Cardiac muscle cell (in vitro differentiated cells and primary cell): ENCODE results near the gene SLIT2. TPM values are rescaled to one million over a fixed set of nuclear protein-coding genes. Genes with fewer than 3 reads are reported as not detected.

Experiments used
- DNase-seq, 2 donors: peaks; one replicate each; pipeline versions ENCODE4 v3.0.0 to v3.0.0-alpha.2; 2010 to 2017; ENCODE audit warnings: low read depth in 1 of 2, low spot score in 1 of 2
- H3K27ac ChIP-seq: fragments of 200-600 bp; sonication (generic); 2 replicates; pipeline ENCODE4 v1.5.1; 2016
- H3K27me3 ChIP-seq: fragments of 200-600 bp; sonication (generic); 2 replicates; pipeline ENCODE4 v1.6.0; 2016; ENCODE audit warnings: control low read depth
- H3K36me3 ChIP-seq: fragments of 200-600 bp; sonication (generic); 2 replicates; pipeline ENCODE4 v1.5.1; 2016; ENCODE audit warnings: control low read depth
- H3K4me1 ChIP-seq: fragments of 200-600 bp; sonication (generic); 2 replicates; pipeline ENCODE4 v1.8.1; 2017; ENCODE audit warnings: low read depth, mild to moderate bottlenecking, mixed run types
- H3K4me3 ChIP-seq: fragments of 200-600 bp; sonication (generic); 2 replicates; pipeline ENCODE4 v1.5.1; 2016; ENCODE audit warnings: mild to moderate bottlenecking
- H3K9me3 ChIP-seq: fragments of 200-600 bp; sonication (generic); 2 replicates; pipeline ENCODE4 v1.5.1; 2017; ENCODE audit warnings: low read depth, mild to moderate bottlenecking, control low read depth
- CTCF ChIP-seq: IDR thresholded peaks from 2 replicates; pipeline ENCODE4 v1.5.1; 2012; ENCODE audit warnings: low read depth, mild to moderate bottlenecking, low read length
- polyA plus RNA-seq: library from polyadenylated mRNA; unstranded; fragments of >200 nt; fragmentation: Nextera tagmentation; extraction: Ambion mirVana; gene quantifications from 2 replicates; pipeline ENCODE4 v1.2.1, GENCODE V29; 2016
- total RNA-seq: library from RNA; depleted of rRNA; stranded (reverse); fragments of >200 nt; gene quantifications from 2 replicates; pipeline ENCODE4 v1.2.3, GENCODE V29; 2016

SLIT2 gene
- total and polyA plus RNA-seq, 2 experiments from 2014 or later, result 49.9 to 59.8 TPM

- peaks cover 3% of the 10 kb centered on the region for H3K4me1 ChIP-seq
- no peak for TF ChIP-seq CTCF
- no peak overlapping the region for H3K27ac ChIP-seq
- H3K36me3 ChIP-seq, result no peaks in the 10 kb centered on the region
- no peaks in the 10 kb centered on the region for H3K27me3 ChIP-seq
- DNase-seq, result no peak
- no peaks in the 10 kb centered on the region for H3K9me3 ChIP-seq
- H3K4me3 ChIP-seq, result no peak overlapping the region
Observed at GRCh38 chr4:20289782-20290181, 38.1 kb downstream of the SLIT2 start.

- H3K27me3 ChIP-seq, result no peaks in the 10 kb centered on the region
- no peak for TF ChIP-seq CTCF
- no peaks in the 10 kb centered on the region for H3K9me3 ChIP-seq
- DNase-seq, result no peak
- H3K4me1 ChIP-seq, result peaks cover 5% of the 10 kb centered on the region
- H3K36me3 ChIP-seq, result no peaks in the 10 kb centered on the region
- H3K27ac ChIP-seq, result no peak overlapping the region
- H3K4me3 ChIP-seq, result no peak overlapping the region
Observed at GRCh38 chr4:20292739-20293138, 41.0 kb downstream of the SLIT2 start.

GRCh38 chr4:20297261-20297660 is 45.6 kb downstream of the SLIT2 start:
- no peak for TF ChIP-seq CTCF

GRCh38 chr4:20297783-20298182 is 46.1 kb downstream of the SLIT2 start:
- no peak overlapping the region for H3K4me3 ChIP-seq
- no peaks in the 10 kb centered on the region for H3K9me3 ChIP-seq
- TF ChIP-seq CTCF, result no peak
- H3K4me1 ChIP-seq, result peaks cover 5% of the 10 kb centered on the region
- no peaks in the 10 kb centered on the region for H3K36me3 ChIP-seq
- DNase-seq, result no peak
- H3K27ac ChIP-seq, result no peak overlapping the region
- no peaks in the 10 kb centered on the region for H3K27me3 ChIP-seq

More at GRCh38 chr4:20297261-20297660, 45.6 kb downstream of the SLIT2 start:
- H3K27me3 ChIP-seq, result no peaks in the 10 kb centered on the region
- peaks cover 5% of the 10 kb centered on the region for H3K4me1 ChIP-seq
- peak in 1 of 2 donors; percentile 35 for DNase-seq
- H3K4me3 ChIP-seq, result no peak overlapping the region
- no peaks in the 10 kb centered on the region for H3K36me3 ChIP-seq
- no peaks in the 10 kb centered on the region for H3K9me3 ChIP-seq
- no peak overlapping the region for H3K27ac ChIP-seq

- H3K4me3 ChIP-seq, result no peak overlapping the region
- H3K4me1 ChIP-seq, result peaks cover 5% of the 10 kb centered on the region
- no peak overlapping the region for H3K27ac ChIP-seq
- no peaks in the 10 kb centered on the region for H3K27me3 ChIP-seq
- no peak for TF ChIP-seq CTCF
- no peaks in the 10 kb centered on the region for H3K9me3 ChIP-seq
- DNase-seq, result no peak
- no peaks in the 10 kb centered on the region for H3K36me3 ChIP-seq
Observed at GRCh38 chr4:20298455-20298854, 46.8 kb downstream of the SLIT2 start.

GRCh38 chr4:20298986-20299385 is 47.3 kb downstream of the SLIT2 start:
- Histone ChIP-seq H3K4me3 (no peak overlapping the region), H3K9me3 (no peaks in the 10 kb centered on the region), H3K27me3 (no peaks in the 10 kb centered on the region), H3K27ac (no peak overlapping the region), H3K36me3 (no peaks in the 10 kb centered on the region), H3K4me1 (peaks cover 5% of the 10 kb centered on the region)
- TF ChIP-seq CTCF, result no peak
- DNase-seq, result peak in 1 of 2 donors; percentile 38
